ENCODE measurements around the gene UBLCP1. TPM values are rescaled to one million over a fixed set of nuclear protein-coding genes. Genes with fewer than 3 reads are reported as not detected.
A peak's percentile ranks its signal among the peaks of the same experiment; 100 is the strongest.
"Not testable (repeated sequence)": the region's sequence is repeated elsewhere in the genome, so short reads cannot be mapped to it uniquely, and the experiment has no call there.

UBLCP1 gene
- total and polyA plus RNA-seq, 4 donors = 6.1 to 9.5 (median 7.6) TPM

DNA sequence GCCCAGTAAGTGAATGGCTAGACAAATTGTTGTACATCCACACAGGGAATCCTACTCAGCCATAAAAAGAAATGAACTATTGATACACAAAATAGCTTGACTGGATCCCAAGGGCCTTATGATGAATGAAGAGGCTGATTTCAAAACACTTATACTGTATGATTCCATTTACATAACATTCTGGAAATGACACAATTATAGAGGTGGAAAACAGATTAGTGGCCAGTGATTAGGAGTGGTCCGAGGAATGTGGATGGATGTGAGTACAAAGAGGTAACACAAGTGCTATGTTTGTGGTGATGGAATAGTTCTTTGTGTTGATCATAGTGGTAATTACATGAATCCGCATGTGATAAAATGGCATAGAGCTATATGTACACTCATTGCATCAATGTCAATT lies 4.7 kb upstream of the UBLCP1 start (continued):
- TF ChIP-seq, protein P1, sequence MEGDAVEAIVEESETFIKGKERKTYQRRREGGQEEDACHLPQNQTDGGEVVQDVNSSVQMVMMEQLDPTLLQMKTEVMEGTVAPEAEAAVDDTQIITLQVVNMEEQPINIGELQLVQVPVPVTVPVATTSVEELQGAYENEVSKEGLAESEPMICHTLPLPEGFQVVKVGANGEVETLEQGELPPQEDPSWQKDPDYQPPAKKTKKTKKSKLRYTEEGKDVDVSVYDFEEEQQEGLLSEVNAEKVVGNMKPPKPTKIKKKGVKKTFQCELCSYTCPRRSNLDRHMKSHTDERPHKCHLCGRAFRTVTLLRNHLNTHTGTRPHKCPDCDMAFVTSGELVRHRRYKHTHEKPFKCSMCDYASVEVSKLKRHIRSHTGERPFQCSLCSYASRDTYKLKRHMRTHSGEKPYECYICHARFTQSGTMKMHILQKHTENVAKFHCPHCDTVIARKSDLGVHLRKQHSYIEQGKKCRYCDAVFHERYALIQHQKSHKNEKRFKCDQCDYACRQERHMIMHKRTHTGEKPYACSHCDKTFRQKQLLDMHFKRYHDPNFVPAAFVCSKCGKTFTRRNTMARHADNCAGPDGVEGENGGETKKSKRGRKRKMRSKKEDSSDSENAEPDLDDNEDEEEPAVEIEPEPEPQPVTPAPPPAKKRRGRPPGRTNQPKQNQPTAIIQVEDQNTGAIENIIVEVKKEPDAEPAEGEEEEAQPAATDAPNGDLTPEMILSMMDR (IDR thresholded peaks at IDR 0.05; ENCODE audit: low read depth, low read length, missing input control) = no peak
- TF ChIP-seq FOXA2 (IDR thresholded peaks at IDR 0.05) = no peak
- TF ChIP-seq FOXA1 (IDR thresholded peaks at IDR 0.05) = no peak
- TF ChIP-seq TAF1 (conservative IDR thresholded peaks at IDR 0.05) = no peak
- no peak for TF ChIP-seq RAD21 (IDR thresholded peaks at IDR 0.05)
- TF ChIP-seq SP1 (IDR thresholded peaks at IDR 0.05) = no peak
- TF ChIP-seq MAX (IDR thresholded peaks at IDR 0.05) = no peak
- TF ChIP-seq RXRA (IDR thresholded peaks at IDR 0.05) = no peak
- no peak for TF ChIP-seq GABPA (IDR thresholded peaks at IDR 0.05 in 1 of 2, conservative IDR thresholded peaks at IDR 0.05 in 1 of 2)

- H3K9me3 ChIP-seq (ENCODE audit: control insufficient read depth in 4 of 4, low read length in 3 of 4); H3K27me3 ChIP-seq (ENCODE audit: control insufficient read depth in 4 of 4, insufficient read depth in 4 of 4, low read length in 3 of 4); H3K9ac ChIP-seq (ENCODE audit: low read depth in 1 of 2, low read length in 2 of 2); DNase-seq (ENCODE audit: low spot score); H3K4me3 ChIP-seq (ENCODE audit: low read depth in 1 of 3, low read length in 3 of 3); H3K27ac ChIP-seq (ENCODE audit: low read depth in 1 of 2, low read length in 2 of 2); H3K36me3 ChIP-seq (ENCODE audit: control insufficient read depth in 4 of 4, insufficient read depth in 3 of 4, low read depth in 1 of 4, low read length in 3 of 4): not testable (repeated sequence)
- peaks cover 7 to 21% (median 12%) of the 10 kb centered on the region in 4 donors for H3K4me1 ChIP-seq (ENCODE audit: control insufficient read depth in 4 of 4, insufficient read depth in 4 of 4, low read length in 3 of 4)
- WGBS = 76% methylated on average over 4 of the region's 4 CpGs
Measured at GRCh38 chr5:159260212-159260611, 2.9 kb upstream of the UBLCP1 start.

GRCh38 chr5:159262472-159262858 lies 625 bp upstream of the UBLCP1 start:
- Histone ChIP-seq H3K9me3 (ENCODE audit: control insufficient read depth in 4 of 4, low read length in 3 of 4) (no peaks in the 10 kb centered on the region), H3K36me3 (ENCODE audit: control insufficient read depth in 4 of 4, insufficient read depth in 3 of 4, low read depth in 1 of 4, low read length in 3 of 4) (no peaks in the 10 kb centered on the region), H3K9ac (ENCODE audit: low read depth in 1 of 2, low read length in 2 of 2) (peak overlapping the region; percentile 57 to 75), H3K4me1 (ENCODE audit: control insufficient read depth in 4 of 4, insufficient read depth in 4 of 4, low read length in 3 of 4) (peaks cover 7 to 21% (median 12%) of the 10 kb centered on the region in 4 donors), H3K27me3 (ENCODE audit: control insufficient read depth in 4 of 4, insufficient read depth in 4 of 4, low read length in 3 of 4) (peaks cover 0 to 3% (median under 1%) of the 10 kb centered on the region in 4 donors), H3K4me3 (ENCODE audit: low read depth in 1 of 3, low read length in 3 of 3) (peak overlapping the region; percentile 74 to 94 (median 82)), H3K27ac (ENCODE audit: low read depth in 1 of 2, low read length in 2 of 2) (peak overlapping the region; percentile 76 to 88)
- 36% methylated on average over 10 of the region's 10 CpGs for WGBS
- TF ChIP-seq YY1 (IDR thresholded peaks at IDR 0.05) (no peak), RXRA (IDR thresholded peaks at IDR 0.05) (no peak), FOXA1 (IDR thresholded peaks at IDR 0.05) (no peak), SP1 (IDR thresholded peaks at IDR 0.05) (no peak), EGR1 (IDR thresholded peaks at IDR 0.05; ENCODE audit: low read depth in 2 of 2) (no peak), FOXA2 (IDR thresholded peaks at IDR 0.05) (no peak), HNF4A (conservative IDR thresholded peaks at IDR 0.05) (no peak), NR2F2 (IDR thresholded peaks at IDR 0.05) (no peak), MAX (IDR thresholded peaks at IDR 0.05) (no peak), RAD21 (IDR thresholded peaks at IDR 0.05) (no peak), HNF4G (IDR thresholded peaks at IDR 0.05) (no peak), ATF3 (IDR thresholded peaks at IDR 0.05) (no peak), JUND (IDR thresholded peaks at IDR 0.05) (no peak), TAF1 (conservative IDR thresholded peaks at IDR 0.05) (no peak)
- TF ChIP-seq, protein P2, sequence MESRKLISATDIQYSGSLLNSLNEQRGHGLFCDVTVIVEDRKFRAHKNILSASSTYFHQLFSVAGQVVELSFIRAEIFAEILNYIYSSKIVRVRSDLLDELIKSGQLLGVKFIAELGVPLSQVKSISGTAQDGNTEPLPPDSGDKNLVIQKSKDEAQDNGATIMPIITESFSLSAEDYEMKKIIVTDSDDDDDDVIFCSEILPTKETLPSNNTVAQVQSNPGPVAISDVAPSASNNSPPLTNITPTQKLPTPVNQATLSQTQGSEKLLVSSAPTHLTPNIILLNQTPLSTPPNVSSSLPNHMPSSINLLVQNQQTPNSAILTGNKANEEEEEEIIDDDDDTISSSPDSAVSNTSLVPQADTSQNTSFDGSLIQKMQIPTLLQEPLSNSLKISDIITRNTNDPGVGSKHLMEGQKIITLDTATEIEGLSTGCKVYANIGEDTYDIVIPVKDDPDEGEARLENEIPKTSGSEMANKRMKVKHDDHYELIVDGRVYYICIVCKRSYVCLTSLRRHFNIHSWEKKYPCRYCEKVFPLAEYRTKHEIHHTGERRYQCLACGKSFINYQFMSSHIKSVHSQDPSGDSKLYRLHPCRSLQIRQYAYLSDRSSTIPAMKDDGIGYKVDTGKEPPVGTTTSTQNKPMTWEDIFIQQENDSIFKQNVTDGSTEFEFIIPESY (IDR thresholded peaks at IDR 0.05) = no peak
- TF ChIP-seq, protein P1 (IDR thresholded peaks at IDR 0.05; ENCODE audit: low read depth, low read length, missing input control) = no peak
- DNase-seq (ENCODE audit: low spot score) = no peak
